IPS-11a (cell line): ENCODE results near the gene CHD6.

Experiments used
- H3K4me3 ChIP-seq: one replicate; pipeline ENCODE4 v1.5.1; 2013; ENCODE audit warnings: low read depth, low read length, control low read depth

Gene CHD6

GRCh38 chr20:41592516-41593216 lies 25.5 kb downstream of the CHD6 start:
- no peak overlapping the region for H3K4me3 ChIP-seq

- no peak overlapping the region for H3K4me3 ChIP-seq
These were observed 30.2 kb downstream of the CHD6 start for GRCh38 chr20:41587956-41588355.

- H3K4me3 ChIP-seq, result no peak overlapping the region
These were observed 30.7 kb downstream of the CHD6 start for GRCh38 chr20:41587523-41587922.

- no peak overlapping the region for H3K4me3 ChIP-seq
These were observed 31.4 kb downstream of the CHD6 start for GRCh38 chr20:41586772-41587171.

- no peak overlapping the region for H3K4me3 ChIP-seq
These were observed 37.8 kb downstream of the CHD6 start for GRCh38 chr20:41580350-41580749.

GRCh38 chr20:41577129-41578009 lies 40.8 kb downstream of the CHD6 start:
- no peak overlapping the region for H3K4me3 ChIP-seq

- no peak overlapping the region for H3K4me3 ChIP-seq
These were observed 42.8 kb downstream of the CHD6 start for GRCh38 chr20:41575412-41575811.

- H3K4me3 ChIP-seq, result no peak overlapping the region
These were observed 43.3 kb downstream of the CHD6 start for GRCh38 chr20:41574802-41575389.

- H3K4me3 ChIP-seq, result no peak overlapping the region
These were observed 44.2 kb downstream of the CHD6 start for GRCh38 chr20:41573955-41574354.

- H3K4me3 ChIP-seq, result no peak overlapping the region
These were observed 46.1 kb downstream of the CHD6 start for GRCh38 chr20:41572010-41572572.

GRCh38 chr20:41571006-41571405 lies 47.2 kb downstream of the CHD6 start:
- H3K4me3 ChIP-seq, result no peak overlapping the region

GRCh38 chr20:41570557-41570956 lies 47.6 kb downstream of the CHD6 start:
- no peak overlapping the region for H3K4me3 ChIP-seq

GRCh38 chr20:41567615-41568014 lies 50.6 kb downstream of the CHD6 start:
- H3K4me3 ChIP-seq, result no peak overlapping the region

GRCh38 chr20:41566896-41567527 lies 51.2 kb downstream of the CHD6 start:
- H3K4me3 ChIP-seq, result no peak overlapping the region

GRCh38 chr20:41563087-41563486 lies 55.1 kb downstream of the CHD6 start:
- H3K4me3 ChIP-seq, result no peak overlapping the region

GRCh38 chr20:41560970-41561369 lies 57.2 kb downstream of the CHD6 start:
- H3K4me3 ChIP-seq, result no peak overlapping the region

GRCh38 chr20:41559658-41560057 lies 58.5 kb downstream of the CHD6 start:
- no peak overlapping the region for H3K4me3 ChIP-seq

- H3K4me3 ChIP-seq, result no peak overlapping the region
These were observed 64.9 kb downstream of the CHD6 start for GRCh38 chr20:41553142-41553879.

GRCh38 chr20:41552295-41553068 lies 65.7 kb downstream of the CHD6 start:
- no peak overlapping the region for H3K4me3 ChIP-seq
